SW480 (cell line): Measurements from ENCODE around the gene NDFIP2.
A peak's percentile ranks its signal among the peaks of the same experiment; 100 is the strongest.

ENCODE experiments used
- DNase-seq: peaks from one replicate; pipeline ENCODE4 v3.0.0-alpha.2; 2016; ENCODE audit warnings: low spot score

NDFIP2 gene, protein sequence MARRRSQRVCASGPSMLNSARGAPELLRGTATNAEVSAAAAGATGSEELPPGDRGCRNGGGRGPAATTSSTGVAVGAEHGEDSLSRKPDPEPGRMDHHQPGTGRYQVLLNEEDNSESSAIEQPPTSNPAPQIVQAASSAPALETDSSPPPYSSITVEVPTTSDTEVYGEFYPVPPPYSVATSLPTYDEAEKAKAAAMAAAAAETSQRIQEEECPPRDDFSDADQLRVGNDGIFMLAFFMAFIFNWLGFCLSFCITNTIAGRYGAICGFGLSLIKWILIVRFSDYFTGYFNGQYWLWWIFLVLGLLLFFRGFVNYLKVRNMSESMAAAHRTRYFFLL

DNA sequence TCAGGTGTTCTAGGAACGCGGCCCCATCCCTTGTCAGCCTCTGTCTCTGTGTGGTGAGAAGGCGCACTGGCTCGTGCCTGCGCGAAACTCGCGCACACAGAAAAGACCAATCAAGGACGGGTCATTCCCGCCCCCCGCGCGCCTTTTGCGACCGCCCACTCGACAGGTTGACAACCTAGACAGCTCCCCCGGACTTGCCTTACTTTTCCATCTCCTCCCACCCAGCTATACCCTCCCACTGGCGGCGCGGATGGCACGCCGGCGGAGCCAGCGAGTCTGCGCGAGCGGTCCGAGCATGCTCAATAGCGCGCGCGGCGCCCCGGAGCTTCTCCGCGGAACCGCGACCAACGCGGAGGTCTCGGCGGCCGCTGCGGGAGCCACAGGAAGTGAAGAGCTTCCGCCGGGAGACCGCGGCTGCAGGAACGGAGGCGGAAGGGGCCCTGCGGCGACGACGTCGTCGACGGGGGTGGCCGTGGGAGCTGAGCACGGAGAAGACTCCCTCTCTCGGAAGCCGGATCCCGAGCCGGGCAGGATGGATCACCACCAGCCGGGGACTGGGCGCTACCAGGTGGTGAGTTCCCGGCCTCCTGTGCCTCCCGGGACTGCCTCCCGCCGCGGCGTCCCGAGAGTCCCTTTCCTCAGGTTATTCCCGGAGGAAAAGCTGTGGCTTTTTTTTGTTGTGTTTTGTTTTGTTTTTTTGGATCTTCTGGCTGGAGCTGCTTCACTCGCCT lies at the start of gene NDFIP2:
Gene NDFIP2 (plus strand): TSS at position 202 of the 731 bp plus-strand sequence. CDS start 49 bp downstream, at position 251.
- DNase-seq = peak; percentile 92

GRCh38 chr13:79432086-79432485 lies 48.9 kb upstream of the NDFIP2 start:
- DNase-seq = no peak

DNA sequence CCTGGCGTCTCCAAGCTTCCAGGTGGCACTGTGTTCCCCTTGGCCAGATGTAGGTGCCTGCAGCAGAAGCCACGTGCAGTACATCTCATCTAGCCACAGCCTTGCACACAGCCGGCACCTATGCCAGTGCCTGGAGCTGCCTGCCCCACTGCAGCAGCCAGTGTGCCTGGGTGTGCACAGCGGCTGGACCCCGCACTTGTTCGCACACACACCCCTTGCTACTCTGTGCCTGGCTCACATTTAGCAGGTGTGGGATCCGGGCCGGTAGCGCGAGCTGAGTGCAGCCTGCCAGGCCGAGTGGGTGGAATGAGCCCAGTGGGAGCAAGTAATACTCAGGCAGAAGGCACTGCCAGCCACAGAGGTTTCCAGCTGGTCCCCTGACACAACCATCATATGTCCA lies 48.0 kb upstream of the NDFIP2 start:
- no peak for DNase-seq

DNA sequence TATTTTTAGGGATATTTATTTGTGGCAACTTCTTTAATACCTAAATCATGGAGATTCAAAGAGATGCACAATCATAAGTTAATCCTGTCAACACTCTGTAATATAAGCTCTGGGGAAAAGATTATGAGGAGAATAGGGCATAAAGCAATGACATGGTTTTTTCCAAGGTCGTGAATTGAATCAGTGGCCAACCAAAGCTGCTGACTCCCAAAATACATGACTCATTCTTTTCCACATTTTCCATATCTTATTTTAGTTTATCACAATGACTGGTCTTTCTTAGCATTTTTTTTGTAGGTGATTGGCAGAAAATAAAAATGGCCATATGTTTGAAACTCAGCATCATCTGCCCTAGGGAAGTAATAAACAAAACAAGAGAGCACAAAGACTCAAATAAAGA lies 46.4 kb upstream of the NDFIP2 start:
- DNase-seq = no peak

DNA sequence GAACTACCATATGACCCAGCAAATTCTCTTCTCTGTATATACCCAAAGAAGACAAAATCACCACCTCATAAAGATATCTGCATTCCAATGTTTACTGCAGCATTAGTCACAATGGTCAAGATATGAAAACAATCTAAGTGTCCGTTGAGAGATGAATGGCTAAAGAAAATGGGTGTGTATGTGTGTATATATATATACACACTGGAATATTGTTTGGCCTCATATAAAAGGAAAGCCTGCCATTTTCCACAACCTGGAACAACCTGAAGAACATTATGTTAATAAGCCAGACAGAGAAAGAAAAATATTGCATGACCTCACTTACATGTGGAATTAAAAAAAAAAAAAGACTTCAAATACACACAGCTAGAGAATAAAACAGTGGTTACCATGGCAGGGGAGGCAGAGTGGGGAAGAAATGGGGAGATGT lies 45.4 kb upstream of the NDFIP2 start:
- peak; percentile 19 for DNase-seq

GRCh38 chr13:79439275-79439674 lies 41.7 kb upstream of the NDFIP2 start:
- DNase-seq = no peak

- DNase-seq = peak; percentile 13
Observed at GRCh38 chr13:79440958-79441528, 39.9 kb upstream of the NDFIP2 start.

- DNase-seq = no peak
Observed at GRCh38 chr13:79442221-79442620, 38.7 kb upstream of the NDFIP2 start.

- DNase-seq = no peak
Observed at GRCh38 chr13:79442706-79443105, 38.2 kb upstream of the NDFIP2 start.

DNA sequence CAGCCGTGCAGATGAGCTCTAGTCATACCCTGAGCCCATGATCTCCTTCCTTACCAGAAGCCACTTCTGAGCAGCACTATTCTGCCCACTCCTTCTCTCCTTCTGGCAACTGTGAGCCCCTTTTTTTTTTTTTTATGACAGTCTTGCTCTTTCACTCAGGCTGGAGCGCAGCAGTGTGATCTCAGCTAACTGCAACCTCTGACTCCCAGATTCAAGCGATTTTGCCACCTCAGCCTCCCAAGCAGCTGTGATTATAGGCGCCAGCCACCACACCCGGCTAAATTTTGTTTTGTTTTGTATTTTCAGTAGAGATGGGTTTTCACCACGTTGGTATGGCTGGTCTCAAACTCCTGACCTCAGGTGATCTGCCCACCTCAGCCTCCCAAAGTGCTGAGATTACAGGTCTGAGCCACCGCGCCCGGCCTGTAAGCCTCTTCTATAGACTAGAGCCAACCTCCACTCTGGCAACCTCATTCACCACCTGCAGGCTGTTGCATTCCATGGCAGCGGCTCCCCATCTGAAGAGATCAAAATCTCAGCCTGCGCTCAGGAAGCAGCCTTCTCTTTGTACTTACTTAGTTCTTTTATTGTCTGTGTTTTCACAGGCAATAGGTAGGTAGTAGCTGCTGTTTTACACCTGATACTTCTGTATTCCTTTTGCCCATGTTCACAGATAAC lies 34.8 kb upstream of the NDFIP2 start:
- DNase-seq = no peak

DNA sequence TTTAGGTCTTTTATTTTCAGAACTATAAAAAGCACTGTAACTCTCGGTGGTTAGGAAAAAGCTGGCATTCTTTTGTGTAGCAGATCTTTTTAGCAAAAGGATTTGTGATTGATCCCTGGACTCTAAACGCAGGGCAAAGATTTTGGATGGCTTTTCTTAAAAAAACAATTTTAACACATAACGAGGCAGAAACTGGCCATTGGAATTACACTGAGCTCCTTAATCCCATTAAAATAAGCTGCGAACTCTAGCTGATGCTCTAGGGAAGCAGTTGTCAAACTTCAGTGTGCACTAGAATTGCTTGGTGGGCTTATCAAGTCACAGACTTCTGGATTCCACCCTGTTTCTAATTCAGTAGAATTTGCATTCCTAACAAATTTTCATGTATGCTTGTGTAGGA lies 33.8 kb upstream of the NDFIP2 start:
- DNase-seq = no peak

- DNase-seq = no peak
Observed at GRCh38 chr13:79447741-79448140, 33.2 kb upstream of the NDFIP2 start.

GRCh38 chr13:79448413-79448812 lies 32.5 kb upstream of the NDFIP2 start:
- no peak for DNase-seq

GRCh38 chr13:79450110-79450509 lies 30.8 kb upstream of the NDFIP2 start:
- no peak for DNase-seq

DNA sequence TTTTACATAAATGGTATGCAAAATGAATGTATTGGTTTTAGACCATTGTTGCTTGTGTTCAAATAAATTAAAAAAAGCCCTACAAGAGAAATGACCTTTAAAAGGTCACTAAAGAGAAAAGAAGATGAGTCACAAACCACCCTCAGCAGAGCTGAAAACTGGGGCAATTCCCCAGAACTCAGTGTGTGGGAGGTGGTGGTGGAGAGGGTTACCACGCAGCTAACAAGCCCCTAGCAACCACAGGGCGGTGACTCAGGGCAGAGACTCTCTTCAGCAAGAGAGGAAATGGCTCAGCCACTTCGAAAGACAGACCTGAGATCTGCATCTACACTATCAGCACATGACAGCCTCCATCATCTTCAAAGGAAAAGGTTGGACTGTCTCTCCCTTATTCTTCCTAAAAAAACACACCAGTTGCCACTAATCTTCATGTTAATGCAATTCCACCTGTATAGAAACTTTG lies 29.4 kb upstream of the NDFIP2 start:
- peak; percentile 40 for DNase-seq

DNA sequence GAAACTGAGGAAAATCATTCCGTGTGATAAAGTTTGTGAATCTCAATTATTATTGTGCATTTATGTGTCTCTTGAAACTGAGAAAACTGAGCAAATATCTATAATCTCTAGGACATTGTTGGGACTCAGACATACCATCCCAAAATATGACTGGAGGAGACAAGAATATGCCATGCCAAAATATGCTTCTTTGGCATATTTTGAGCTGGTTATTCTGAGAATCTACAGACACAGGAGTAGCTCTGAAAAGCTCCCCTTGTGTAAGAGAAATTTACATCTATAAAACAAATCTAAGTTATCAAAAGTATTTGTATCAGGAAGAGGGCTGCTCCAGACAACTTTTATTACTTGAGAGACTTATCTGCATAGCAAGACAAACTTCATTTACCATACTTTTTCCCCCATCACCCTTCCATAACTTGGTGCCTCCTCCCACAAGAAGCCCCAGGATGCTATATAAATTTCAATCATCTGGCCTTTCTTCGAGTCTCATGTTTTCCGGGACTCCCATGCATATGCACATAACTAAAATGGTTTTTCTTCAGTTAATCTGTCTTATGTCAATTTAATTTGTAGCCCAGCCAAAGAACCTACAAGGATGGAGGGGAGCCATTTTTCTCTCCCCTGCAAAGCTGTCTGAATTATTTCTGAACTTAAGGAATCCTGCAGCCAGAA lies 28.6 kb upstream of the NDFIP2 start:
- DNase-seq = no peak

DNA sequence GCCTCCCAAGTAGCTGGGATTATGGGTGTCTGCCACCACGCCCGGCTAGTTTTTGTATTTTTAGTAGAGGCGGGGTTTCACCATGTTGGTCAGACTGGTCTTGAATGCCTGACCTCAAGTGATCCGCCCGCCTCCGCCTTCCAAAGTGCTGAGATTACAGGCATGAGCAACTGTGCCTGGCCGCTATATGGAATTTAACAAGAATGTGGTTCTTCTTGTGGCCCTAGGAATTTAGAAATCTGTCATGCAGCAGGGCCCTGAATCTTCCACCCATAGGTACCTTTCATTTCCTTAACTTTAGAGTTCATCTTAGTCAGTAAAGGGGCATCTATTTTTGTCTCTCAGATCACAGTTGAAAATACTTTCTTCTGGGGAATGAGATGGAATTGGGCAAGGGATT lies 25.6 kb upstream of the NDFIP2 start:
- no peak for DNase-seq

DNA sequence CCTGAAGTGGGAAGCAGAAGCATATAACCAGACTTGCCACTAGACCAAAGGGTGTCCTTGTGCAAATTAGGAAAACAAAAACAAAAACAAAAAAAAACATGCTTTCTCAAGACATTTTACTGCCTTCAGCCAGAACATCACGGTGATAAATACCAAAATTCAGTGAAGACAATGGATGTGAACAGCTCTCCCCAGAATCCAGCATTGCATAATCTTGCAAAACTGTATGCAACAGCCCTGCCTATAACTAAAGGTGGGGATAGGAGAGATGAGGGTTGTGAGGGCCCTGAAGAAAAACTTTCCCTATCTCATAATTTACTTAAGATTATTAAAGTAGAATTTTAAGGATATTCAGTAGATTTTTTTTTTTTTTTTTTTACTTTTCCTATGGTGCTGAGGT lies 24.9 kb upstream of the NDFIP2 start:
- DNase-seq = no peak

DNA sequence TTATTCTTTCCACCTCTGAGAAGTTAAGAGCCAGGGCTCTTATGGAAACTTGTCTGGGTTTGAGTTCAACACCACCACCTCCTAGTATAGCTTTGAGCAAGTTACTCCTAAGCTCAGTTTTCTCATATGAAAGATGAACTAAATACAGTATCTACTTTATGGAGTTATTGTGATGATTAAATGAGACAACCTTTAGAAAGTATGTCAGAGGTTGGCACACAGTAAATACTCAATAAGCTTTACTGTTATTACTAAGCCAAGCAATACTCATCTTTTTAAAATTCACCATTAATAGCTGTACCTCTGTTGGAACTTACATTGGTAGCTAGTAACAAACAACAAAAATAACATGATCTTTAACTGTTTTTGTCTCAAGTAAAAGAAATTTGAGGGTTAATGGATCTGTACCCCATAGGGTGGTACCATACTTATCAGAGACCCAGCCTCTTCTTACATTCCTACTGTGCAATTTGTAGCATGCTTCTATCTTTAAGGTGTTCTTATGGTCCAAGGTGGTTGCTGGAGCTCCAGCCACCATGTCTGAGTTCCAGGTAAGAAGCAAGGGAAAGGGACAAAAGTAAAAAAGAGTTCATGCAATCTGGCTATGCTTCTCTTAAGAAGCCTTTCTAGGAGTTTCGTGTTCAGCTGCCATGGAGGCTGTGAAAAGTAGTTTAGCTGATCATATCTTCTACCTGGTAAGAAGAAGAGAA lies 24.1 kb upstream of the NDFIP2 start:
- DNase-seq = no peak

GRCh38 chr13:79457390-79457789 lies 23.6 kb upstream of the NDFIP2 start:
- no peak for DNase-seq

DNA sequence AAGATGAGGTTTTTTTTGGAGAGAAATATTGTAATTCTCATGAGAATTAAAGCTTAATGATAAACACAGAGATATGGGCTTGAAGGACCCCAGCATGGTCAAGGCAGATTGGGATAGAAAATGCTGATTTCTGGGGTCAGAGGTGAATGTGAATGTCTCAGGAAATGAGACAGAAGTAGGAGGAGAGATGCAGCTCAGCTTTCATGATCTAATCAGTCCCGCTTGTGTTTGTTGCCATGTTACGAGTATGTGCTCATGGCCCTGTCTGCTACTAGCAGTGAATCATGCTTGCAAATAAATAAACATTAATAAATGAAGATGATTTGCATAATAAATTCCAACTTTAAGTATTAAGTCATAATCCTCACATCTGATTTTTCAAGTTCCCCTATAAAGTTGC lies 23.0 kb upstream of the NDFIP2 start:
- no peak for DNase-seq
